GM23248 (cell line): ENCODE data around the gene FAM229A. TPM values are rescaled to one million over a fixed set of nuclear protein-coding genes. Genes with fewer than 3 reads are reported as not detected.

ENCODE experiments used
- DNase-seq: peaks from one replicate; pipeline ENCODE4 v3.0.0-alpha.2; 2015
- H2AFZ ChIP-seq: fragments of 200-600 bp; sonication (generic); 2 replicates; pipeline ENCODE4 v1.6.1; 2016; ENCODE audit warnings: antibody characterized with exemption
- H3F3A ChIP-seq: fragments of 200-600 bp; sonication (generic); 2 replicates; pipeline ENCODE4 v1.6.1; 2016; ENCODE audit warnings: mild to moderate bottlenecking, antibody characterized with exemption, mixed run types; ENCODE audit not compliant: insufficient read depth
- H3K27ac ChIP-seq: fragments of 200-600 bp; sonication (generic); 2 replicates; pipeline ENCODE4 v1.5.1; 2016; ENCODE audit warnings: mild to moderate bottlenecking
- H3K27me3 ChIP-seq: fragments of 200-600 bp; sonication (generic); replicated peaks from 2 replicates; pipeline ENCODE4 v1.6.1; 2016; ENCODE audit warnings: mild to moderate bottlenecking; ENCODE audit not compliant: insufficient read depth
- H3K36me3 ChIP-seq: fragments of 200-600 bp; sonication (generic); 2 replicates; pipeline ENCODE4 v1.6.1; 2016; ENCODE audit warnings: low read depth, mild to moderate bottlenecking
- H3K4me1 ChIP-seq: fragments of 200-600 bp; sonication (generic); 2 replicates; pipeline ENCODE4 v1.6.1; 2016; ENCODE audit warnings: mild to moderate bottlenecking; ENCODE audit not compliant: insufficient read depth
- H3K4me2 ChIP-seq: fragments of 200-600 bp; sonication (generic); one replicate; pipeline ENCODE4 v1.6.1; 2016; ENCODE audit warnings: mild to moderate bottlenecking; ENCODE audit not compliant: unreplicated experiment
- H3K4me3 ChIP-seq: fragments of 200-600 bp; sonication (generic); 2 replicates; pipeline ENCODE4 v1.5.1; 2016; ENCODE audit warnings: mild to moderate bottlenecking
- H3K79me2 ChIP-seq: fragments of 200-600 bp; sonication (generic); 2 replicates; pipeline ENCODE4 v1.6.1; 2016; ENCODE audit warnings: mild to moderate bottlenecking; ENCODE audit not compliant: insufficient read depth
- H3K9ac ChIP-seq: fragments of 200-600 bp; sonication (generic); 2 replicates; pipeline ENCODE4 v1.6.1; 2016; ENCODE audit warnings: mild to moderate bottlenecking
- H3K9me2 ChIP-seq: fragments of 200-600 bp; sonication (generic); 2 replicates; pipeline ENCODE4 v1.6.1; 2016; ENCODE audit warnings: mixed run types, mild to moderate bottlenecking, moderate library complexity; ENCODE audit not compliant: insufficient read depth
- H3K9me3 ChIP-seq: fragments of 200-600 bp; sonication (generic); one replicate; pipeline ENCODE4 v1.6.1; 2017; ENCODE audit warnings: low read depth
- H4K20me1 ChIP-seq: fragments of 200-600 bp; sonication (generic); 2 replicates; pipeline ENCODE4 v1.6.0; 2016; ENCODE audit not compliant: insufficient read depth
- EZH2 ChIP-seq: fragments of 200-600 bp; sonication (generic); IDR thresholded peaks from 2 replicates; pipeline ENCODE4 v1.6.1; 2018; ENCODE audit warnings: antibody characterized with exemption, mild to moderate bottlenecking; ENCODE audit not compliant: insufficient read depth, poor library complexity, severe bottlenecking
- EZH2phosphoT487 ChIP-seq: fragments of 200-600 bp; sonication (generic); IDR thresholded peaks from 2 replicates; pipeline ENCODE4 v1.6.1; 2018; ENCODE audit warnings: antibody characterized with exemption, moderate library complexity, mild to moderate bottlenecking, low read depth; ENCODE audit not compliant: insufficient read depth
- WGBS, 2 experiments: methylation state at CpG; one replicate each; pipeline ENCODE4 v1.1.6; 2015 to 2017; ENCODE audit warnings: low lambda C conversion rate in 2 of 2, low coverage in 1 of 2; ENCODE audit errors: missing lambda C conversion rate in 2 of 2; 5-methylcytosine and 5-hydroxymethylcytosine counted together
- in situ Hi-C: fragments of 300-500 bp; cut with MboI; formaldehyde crosslinking; loops from 2 replicates; pipeline ENCODE4 v1.15.0; 2020
- polyA plus RNA-seq: library from polyadenylated mRNA; unstranded; fragments of >200 nt; fragmentation: Nextera tagmentation; extraction: Ambion mirVana; gene quantifications from 2 replicates; pipeline ENCODE4 v1.2.1, GENCODE V29; 2016
- total RNA-seq: library from RNA; depleted of rRNA; stranded (reverse); fragments of >200 nt; shearing (Covaris generic); gene quantifications from 2 replicates; pipeline ENCODE4 v1.2.3, GENCODE V29; 2014; rRNA removed

FAM229A gene
- 1.1 and 3.2 TPM in 2 replicates for total RNA-seq
- 2.9 and 3.1 TPM in 2 replicates for polyA plus RNA-seq

GRCh38 chr1:32362474-32363313, at the start of gene FAM229A, which contains the start of gene TSSK3:
TSS of gene FAM229A (minus strand) at chr1:32362485. CDS start at chr1:32362091, 394 bp downstream.
TSS of gene TSSK3 (plus strand) at chr1:32362539. CDS start at chr1:32362702, 163 bp downstream.
- H3K9me2 ChIP-seq, result no peaks in the 10 kb centered on the region
- peaks cover 6% of the 10 kb centered on the region; the same call in 1 of the 2 replicates for H3K36me3 ChIP-seq
- no peaks in the 10 kb centered on the region for H3K27me3 ChIP-seq
- no peaks in the 10 kb centered on the region for H3K79me2 ChIP-seq
- no peak for DNase-seq
- H3K4me1 ChIP-seq, result no peaks in the 10 kb centered on the region
- WGBS, 2 experiments, result 69 to 73% methylated on average over 17 of the region's 17 CpGs
- peaks cover 20% of the 10 kb centered on the region for H3F3A ChIP-seq
- peak within 1 kb of the TSS; percentile 55 for H3K4me2 ChIP-seq
- H3K27ac ChIP-seq, result no peak within 1 kb of the TSS
- TF ChIP-seq EZH2phosphoT487, result no peak
- no peak for TF ChIP-seq EZH2
- H4K20me1 ChIP-seq, result no peaks in the 10 kb centered on the region
- peak within 1 kb of the TSS; percentile 64 for H2AFZ ChIP-seq
- H3K9me3 ChIP-seq, result no peaks in the 10 kb centered on the region
- H3K4me3 ChIP-seq, result peak within 1 kb of the TSS; percentile 65
- in situ Hi-C loops, result no loop called here
- peak within 1 kb of the TSS; percentile 76 for H3K9ac ChIP-seq

GRCh38 chr1:32411261-32411660, 49.0 kb upstream of the FAM229A start:
- no peaks in the 10 kb centered on the region for H4K20me1 ChIP-seq
- H3K9me2 ChIP-seq, result no peaks in the 10 kb centered on the region
- H3K9me3 ChIP-seq, result no peaks in the 10 kb centered on the region
- no peaks in the 10 kb centered on the region for H3K36me3 ChIP-seq
- TF ChIP-seq EZH2phosphoT487 (no peak), EZH2 (no peak)
- no peaks in the 10 kb centered on the region for H3K4me1 ChIP-seq
- no peak overlapping the region for H3K27ac ChIP-seq
- no peak overlapping the region for H3K9ac ChIP-seq
- in situ Hi-C loops, result no loop called here
- no peaks in the 10 kb centered on the region for H3K79me2 ChIP-seq
- no peak overlapping the region for H3K4me2 ChIP-seq
- no peak overlapping the region for H2AFZ ChIP-seq
- no peak for DNase-seq
- no peak overlapping the region for H3K4me3 ChIP-seq
- H3F3A ChIP-seq, result no peaks in the 10 kb centered on the region
- no peaks in the 10 kb centered on the region for H3K27me3 ChIP-seq

- Histone ChIP-seq H3F3A (peaks cover 5% of the 10 kb centered on the region; the same call in 1 of the 2 replicates), H3K9ac (no peak overlapping the region), H3K79me2 (no peaks in the 10 kb centered on the region), H2AFZ (no peak overlapping the region), H3K27me3 (no peaks in the 10 kb centered on the region), H3K9me3 (no peaks in the 10 kb centered on the region), H3K27ac (no peak overlapping the region), H3K9me2 (no peaks in the 10 kb centered on the region), H4K20me1 (no peaks in the 10 kb centered on the region), H3K4me3 (no peak overlapping the region), H3K4me1 (no peaks in the 10 kb centered on the region), H3K4me2 (no peak overlapping the region), H3K36me3 (no peaks in the 10 kb centered on the region)
- in situ Hi-C loops, result no loop called here
- TF ChIP-seq EZH2, result no peak
- TF ChIP-seq EZH2phosphoT487, result no peak
- WGBS, 2 experiments, result 83% methylated on average over 4 of the region's 4 CpGs
- DNase-seq, result no peak
Measured at GRCh38 chr1:32406629-32407111, 44.4 kb upstream of the FAM229A start.

GRCh38 chr1:32405672-32406467, 43.6 kb upstream of the FAM229A start:
- no peak overlapping the region for H3K4me2 ChIP-seq
- no peak overlapping the region for H2AFZ ChIP-seq
- TF ChIP-seq EZH2 (no peak), EZH2phosphoT487 (no peak)
- H3K79me2 ChIP-seq, result no peaks in the 10 kb centered on the region
- no peak for DNase-seq
- H3K27ac ChIP-seq, result no peak overlapping the region
- H3K9me2 ChIP-seq, result no peaks in the 10 kb centered on the region
- 72 to 76% methylated on average over 4 of the region's 4 CpGs for WGBS, 2 experiments
- no peaks in the 10 kb centered on the region for H3K36me3 ChIP-seq
- in situ Hi-C loops, result no loop called here
- H3K9ac ChIP-seq, result no peak overlapping the region
- no peaks in the 10 kb centered on the region for H3K9me3 ChIP-seq
- no peaks in the 10 kb centered on the region for H3K4me1 ChIP-seq
- H4K20me1 ChIP-seq, result no peaks in the 10 kb centered on the region
- no peaks in the 10 kb centered on the region for H3K27me3 ChIP-seq
- no peak overlapping the region for H3K4me3 ChIP-seq
- H3F3A ChIP-seq, result peaks cover 11% of the 10 kb centered on the region; the same call in 1 of the 2 replicates
